NCI-H2227 (cell line): ENCODE measurements around the gene CDC14B.
"Not testable (repeated sequence)": the region's sequence is repeated elsewhere in the genome, so short reads cannot be mapped to it uniquely, and the experiment has no call there.

Source experiments
- DNase-seq: peaks from one replicate; lab custom pipeline; 2025; ENCODE audit not compliant: unreplicated experiment; lab: John Stamatoyannopoulos, UW

Gene CDC14B

DNA sequence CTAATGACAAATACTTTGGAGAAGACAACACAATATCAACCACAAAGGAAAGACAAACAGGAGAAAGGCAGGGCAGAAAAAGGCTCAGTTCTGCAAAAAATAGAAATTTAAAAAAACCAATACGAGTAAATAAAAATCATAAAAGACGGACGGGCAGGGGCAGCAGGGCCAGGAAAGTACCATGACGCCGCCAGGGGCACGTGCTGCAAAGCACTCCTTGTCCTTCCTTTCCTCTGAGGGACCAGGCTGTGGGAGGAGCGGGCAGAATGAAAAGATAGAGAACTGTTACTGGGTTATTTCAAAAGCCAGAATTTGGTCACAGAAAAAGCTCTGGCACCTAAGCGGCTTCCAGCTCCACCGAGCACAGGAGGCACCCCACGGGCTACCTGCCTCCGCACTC is 115.7 kb downstream of the CDC14B start:
- no peak for DNase-seq

DNA sequence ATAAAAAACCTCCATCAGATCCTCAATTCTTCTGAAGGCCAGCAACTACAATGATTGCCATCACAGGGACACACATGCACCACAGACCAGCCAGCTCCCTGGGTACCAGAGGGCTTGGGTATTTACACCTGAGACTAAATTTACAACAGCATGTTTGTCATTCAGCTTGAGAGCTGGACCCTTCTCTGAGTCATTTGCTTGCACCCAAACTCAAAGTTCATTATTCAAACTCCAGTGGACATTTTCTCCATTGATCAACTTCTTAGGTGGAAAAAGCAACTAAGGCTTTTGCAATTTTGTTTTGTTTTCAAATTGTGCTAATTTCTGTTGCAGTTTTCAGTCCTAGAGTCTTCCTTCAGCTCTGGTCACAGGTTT is 116.3 kb downstream of the CDC14B start:
- DNase-seq, result not testable (repeated sequence)

DNA sequence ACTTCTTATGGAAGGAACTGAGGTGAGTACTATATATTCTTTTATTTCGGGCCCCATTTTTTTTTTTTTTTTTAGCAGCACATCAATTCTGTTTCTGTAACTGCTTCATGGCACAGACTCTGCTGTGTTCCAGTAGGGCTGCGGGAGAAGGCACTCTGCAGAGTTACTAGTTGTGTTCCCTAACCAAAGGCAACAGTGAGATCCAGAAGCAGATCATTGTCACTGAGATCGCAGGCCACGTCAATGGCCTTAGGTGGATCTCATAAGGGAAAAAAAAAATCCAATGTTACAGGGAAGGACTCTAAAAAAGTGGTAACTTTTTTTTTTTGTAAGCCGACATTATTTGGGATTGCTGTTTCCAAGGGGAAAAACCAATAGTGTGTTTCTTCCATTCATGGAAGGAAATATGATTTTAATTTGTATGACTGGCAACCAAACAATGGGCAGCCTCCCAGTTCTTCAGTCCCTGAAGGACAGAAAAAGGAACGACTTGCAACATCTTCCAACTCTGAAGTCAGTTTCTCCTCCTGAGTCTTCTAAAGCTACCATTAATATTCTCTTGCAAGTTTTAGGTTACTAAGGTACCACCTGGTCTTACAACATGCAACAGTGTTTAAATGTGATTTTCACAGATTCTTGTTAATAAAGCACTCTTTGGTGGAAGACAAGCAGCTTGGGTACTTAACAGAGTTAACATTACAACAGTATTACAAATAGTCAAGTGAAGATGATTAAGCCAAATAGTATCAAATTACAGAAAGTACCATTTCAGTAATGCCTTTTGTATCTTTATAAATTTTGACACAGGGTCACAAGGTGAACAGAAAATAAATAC is 116.9 kb downstream of the CDC14B start:
- no peak for DNase-seq

DNA sequence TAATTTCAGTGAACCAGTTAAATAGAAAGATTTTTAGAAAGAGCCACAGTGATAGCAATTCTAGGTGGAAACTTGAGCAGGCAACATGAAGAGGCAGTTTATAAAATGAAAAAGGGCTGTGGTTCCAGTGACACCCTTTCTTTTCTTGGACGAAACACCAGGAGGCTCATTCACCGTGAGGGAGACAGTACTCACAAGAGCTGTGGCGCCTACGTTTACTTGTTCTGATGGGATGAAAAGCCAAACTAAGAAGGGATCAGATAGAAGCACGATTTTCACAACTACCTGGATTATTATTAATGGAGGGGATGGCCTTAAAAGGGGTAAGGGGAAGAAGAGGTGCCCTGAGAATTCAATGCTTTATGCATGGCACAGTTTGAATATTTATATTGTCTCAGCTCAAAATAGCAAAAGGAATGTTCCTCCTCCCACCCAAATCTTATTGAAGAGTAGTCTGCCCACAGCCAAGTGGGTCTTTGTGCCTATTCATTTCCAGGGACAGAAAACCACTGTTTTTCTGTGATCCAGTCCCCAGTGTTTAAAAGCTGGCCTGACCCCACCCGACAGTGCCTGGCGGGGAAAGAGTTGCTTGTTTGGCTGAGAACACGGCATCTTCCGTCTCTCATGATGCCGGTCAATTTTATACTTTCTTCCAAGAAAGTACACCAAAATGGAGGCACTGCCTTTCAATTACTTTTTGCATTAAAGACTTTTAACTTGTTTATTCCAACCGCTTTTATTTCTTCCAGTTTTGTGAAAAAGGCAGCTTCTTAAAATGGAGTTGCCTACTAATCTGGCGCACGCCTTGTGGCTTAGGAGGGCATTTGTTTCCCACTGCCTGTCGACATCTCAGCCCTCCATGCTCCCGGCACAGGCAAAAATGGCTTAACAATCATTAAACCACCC is 117.8 kb downstream of the CDC14B start:
- DNase-seq, result no peak

DNA sequence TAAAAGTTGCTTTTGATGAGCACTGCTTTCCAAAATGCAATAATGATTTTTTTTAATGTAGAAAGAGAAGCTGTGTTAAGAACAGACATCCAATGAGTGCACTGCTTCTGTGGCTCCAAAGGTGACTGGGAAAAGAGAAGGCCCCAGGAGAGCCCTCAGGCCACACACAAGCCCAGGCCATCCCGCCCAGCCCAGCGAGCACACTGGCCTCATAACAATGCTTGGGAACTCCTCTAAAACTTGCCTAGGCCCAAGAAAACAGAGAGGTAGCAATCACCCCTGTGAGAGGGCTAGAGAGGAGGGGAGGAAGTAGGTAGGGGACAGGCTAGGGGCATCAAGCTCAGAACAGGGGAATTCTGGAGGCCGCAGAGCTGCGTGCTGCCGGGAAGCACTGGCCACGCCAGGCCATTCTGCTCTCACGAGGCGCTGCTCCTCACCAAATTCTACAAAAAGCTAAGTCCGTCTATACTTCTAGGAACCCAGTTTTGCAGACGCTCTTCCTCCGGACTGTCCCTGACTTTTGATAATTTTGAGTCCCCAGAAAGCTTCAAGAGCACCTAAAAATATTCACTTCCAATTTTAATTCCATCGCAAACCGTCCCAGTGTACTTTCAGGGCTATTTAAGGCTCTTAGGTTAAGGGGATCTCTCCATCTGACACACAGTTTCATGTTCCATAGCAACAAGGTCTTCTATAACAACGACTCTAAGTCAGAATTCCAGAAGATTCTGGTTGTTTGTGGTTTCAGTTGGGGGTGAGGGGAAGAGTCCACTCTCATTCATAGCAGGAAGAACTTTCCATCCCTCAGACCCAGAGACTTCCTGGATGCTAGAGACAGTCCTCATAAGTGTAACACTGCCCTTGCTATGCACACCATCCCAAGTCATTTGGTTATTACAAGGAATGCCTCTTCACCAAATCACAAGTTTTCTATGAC is 118.7 kb downstream of the CDC14B start:
- no peak for DNase-seq

DNA sequence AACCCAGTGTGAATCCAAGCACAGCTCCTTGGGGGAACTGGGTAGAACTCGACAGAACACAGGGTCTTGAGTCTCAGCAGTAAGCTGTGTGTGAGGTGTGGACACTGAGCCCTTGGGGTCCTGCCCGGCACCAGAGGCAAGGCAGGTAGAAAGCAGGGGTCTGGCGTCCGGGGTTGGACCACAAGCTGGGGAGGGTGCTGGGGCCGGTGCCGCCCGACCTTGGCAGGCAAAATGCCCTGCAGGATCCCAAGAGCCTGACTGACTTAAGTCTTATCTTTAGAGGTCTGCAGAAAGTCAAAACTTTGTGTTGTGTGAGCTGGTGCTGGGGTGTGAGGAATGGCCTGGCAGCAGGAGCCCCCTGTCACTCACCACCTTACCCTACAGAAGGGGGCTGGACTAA is 120.4 kb downstream of the CDC14B start:
- no peak for DNase-seq

DNA sequence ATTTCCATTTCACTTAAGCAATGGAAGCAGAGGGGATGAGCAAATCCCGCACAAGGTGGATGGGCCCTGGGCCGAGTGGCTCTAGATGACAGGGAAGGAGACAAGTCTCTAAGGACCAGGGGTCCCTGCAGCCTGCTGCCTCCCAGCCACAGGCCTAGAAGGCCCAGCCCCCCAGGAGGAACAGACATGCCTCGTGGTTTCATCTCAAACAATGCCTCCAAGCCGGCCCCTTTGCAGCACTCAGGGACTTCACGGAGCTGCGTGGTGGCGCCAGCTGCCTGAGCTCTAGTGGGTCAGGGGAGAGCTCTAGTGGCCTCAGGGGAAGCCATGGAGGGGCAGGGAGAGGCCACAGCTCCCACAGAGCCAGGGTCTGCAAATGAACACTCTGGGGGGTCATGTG is 120.8 kb downstream of the CDC14B start:
- no peak for DNase-seq

DNA sequence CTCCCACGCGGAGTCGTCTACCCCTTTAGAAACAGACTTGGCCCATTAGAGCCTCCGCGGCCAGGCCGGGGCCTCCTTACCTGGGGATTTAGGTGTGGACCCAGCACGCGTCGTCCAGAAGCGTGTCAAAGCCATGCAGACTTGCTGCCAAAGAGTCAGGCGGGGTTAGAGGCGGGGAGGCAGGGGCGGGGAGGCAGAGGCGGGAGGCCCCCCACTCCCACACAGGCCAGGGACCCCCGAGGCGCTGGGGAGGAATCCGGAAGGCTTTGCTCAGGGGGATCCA is 122.6 kb downstream of the CDC14B start:
- DNase-seq, result no peak

DNA sequence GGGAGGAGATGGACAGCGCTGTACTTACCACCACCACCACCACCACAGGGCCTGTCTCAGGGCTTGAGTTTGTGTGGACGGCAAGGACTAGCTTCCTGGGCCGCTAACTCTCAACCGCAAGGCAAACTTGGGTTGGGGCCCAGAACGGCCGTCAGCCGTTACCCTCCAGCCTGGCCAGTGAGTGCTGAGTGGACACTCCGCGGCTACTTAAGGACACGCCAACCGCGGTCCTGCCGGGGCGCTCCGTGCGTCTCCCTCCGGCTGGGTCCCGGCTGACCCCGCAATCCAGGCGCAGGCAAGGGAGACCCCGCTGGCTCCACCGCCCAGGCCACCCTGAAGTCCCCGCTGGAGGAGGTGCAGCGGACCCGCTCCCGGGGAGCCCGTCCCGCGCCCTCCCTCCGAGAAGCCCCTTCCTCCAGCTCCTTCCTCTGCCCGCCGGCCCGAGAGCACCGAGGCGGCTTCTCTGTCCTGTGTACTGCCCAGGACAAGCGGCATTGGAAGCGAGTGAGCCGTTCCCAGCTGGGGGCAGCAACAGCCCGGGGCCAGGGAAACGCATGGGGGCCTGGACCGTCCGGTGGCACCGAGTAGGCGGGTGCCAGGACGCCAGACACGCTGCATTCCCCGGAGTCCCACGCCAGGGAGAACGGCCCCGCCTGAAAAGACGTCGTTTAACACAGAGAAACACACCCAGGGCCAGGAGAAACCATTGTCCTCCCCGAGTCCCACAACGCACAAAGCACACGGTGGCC is 123.1 kb downstream of the CDC14B start:
- DNase-seq, result no peak

DNA sequence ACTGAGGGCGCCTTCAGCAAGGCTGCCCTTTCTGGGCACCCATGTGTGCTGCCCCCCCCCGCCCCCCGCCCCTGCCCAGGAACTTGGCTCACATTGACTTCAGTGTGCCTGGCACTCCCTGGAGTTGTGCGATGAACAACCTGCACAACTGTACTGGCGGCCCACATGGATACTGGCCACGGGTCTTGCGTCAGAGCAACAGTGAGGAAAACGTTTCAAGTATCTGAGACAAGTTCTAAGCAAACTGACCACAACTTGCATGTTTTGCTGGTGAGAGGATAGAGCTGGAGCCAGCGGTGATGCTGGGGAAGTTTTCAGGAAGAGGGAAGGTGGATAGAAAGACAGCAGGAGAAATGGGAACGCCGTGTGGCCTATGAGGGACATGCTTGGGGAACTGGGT is 124.3 kb downstream of the CDC14B start:
- no peak for DNase-seq

DNA sequence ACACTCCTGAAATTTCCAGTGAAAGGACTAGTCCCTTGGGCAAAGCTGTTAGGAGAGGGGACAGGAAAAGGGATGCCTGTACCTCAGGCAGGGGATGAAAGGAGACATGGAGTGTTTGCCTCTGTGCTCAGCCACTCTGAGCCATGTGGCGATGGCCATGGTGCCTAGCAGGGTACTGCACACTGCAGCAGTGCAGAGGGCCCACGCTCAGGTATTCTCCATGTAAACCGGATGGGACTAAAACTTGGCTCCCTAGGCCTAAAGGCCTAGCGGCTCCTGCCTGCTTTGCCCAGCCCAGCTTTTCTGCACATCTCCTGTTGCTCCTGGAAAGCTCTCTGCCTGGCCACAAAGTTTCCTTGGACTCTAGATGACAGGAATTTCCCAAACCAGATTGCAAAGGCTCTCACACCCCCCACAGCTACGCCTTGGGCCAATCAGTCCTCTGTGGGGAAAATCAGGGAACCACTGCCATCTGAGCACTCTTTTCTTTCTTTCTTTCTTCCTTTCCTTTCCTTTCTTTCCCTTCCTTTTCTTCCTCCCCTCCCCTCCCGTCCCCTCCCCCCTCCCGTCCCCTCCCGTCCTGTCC is 125.3 kb downstream of the CDC14B start:
- DNase-seq, result no peak

DNA sequence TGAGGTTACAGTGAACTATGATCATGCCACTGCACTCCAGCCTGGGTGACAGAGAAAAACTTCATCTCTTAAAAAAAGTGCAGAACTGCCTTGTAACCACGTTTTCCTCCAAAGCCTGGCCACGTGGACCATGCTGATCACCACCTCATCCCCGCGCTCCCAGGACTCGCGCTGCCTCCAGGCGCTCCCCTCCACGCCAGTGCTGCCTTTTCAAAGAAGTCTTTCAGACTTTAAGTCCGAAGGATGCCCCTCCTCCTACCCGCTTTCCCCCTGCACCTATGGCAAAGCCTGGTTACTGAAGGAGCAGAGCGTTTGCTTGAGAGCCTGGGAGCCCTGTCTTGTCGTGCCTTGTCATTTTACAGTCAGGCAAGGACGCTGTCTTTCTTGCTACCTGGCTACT is 125.9 kb downstream of the CDC14B start:
- no peak for DNase-seq

DNA sequence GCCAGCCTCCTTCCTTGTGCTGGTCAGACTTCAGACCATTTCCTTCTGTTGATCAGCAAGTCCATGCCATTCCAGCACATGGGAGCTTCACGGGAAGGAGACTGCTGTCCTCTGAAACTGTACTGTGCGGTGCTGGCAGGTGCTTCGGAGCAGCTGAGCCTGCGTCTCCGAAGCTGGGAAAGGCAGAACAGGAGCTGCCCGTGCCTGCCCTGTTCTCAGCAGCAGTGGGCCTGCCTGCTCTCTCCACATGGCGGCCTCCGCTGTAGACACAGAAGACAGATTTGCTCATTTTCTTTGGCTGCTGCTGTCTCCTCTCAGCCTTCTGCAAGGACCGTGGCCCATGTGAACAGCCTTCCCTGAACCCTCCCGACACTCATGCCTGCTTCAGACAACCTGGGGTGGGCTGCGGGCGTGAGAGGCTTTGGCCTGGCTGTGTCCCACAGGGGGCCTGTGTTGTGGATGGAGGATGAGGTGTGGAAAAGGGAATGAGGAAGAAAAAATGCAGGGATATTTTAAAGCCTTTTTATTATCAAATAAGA is 126.6 kb downstream of the CDC14B start:
- DNase-seq, result no peak

DNA sequence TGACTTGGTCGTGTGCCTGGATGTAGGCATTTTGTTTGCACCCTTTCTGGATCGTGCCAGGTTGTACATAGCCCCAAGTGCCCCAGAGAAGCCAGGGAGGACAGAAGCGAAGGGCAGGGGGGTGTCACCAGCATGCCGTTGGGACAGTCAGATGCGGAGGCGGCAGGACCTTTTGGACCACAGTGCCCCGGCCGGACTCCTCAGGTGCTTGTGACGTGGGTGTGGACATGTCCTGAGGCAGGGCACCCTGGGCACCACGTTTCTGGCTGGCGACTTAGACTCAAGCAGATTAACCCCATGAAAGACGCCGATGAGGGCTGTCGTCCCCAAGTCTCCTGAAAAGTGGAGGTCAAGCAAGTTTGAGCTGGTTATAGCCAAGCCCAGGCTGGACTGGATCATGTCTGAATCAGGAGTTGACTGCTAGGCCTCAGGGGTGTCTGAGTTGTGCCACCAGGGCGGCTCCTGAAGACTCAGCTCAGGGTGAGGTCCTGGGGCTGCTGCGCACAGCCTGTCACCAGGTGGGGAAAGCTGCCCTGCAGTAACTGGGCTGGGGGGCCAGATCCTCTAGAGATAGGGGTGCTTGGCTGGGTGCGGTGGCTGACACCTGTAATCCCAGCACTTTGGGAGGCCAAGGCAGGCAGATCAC is 127.6 kb downstream of the CDC14B start:
- DNase-seq, result no peak

DNA sequence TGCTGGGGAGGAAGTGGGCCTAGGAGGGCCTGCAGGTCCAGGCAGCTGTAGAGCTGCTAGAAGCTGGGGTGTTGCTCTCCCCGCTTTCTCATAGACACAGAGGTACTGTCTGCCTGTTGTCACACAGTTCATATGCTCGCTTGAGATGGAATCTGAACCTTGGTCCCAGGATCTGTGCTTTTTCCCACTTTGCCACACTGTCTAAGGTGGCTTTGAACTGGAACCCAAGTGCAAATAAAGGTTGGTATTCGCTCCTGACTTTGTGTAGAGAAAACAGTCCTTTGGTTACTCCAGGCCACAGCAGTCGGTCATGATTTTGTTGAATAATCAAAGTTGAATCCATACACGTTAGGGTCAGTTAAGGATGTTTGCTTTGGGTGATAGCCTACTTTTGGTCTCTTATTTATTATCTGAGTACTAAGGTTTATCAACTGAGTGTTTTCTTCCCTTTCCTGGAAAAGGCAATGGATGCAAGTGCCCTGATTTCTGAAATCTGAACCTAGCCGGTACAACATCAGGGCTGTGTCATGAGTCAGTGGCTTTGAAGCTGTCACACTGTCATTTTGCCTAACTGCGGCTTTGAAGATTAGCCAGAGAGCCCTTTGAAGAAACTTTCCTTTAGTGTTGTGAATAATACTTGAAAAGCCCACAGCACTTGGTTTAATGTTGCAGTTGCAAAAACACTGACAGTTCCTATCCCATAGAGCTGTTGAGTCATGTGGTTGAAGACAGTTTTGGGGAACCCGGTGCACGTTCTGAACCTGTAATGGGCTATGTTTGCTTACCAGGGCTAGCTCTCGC is 128.4 kb downstream of the CDC14B start:
- DNase-seq, result no peak

DNA sequence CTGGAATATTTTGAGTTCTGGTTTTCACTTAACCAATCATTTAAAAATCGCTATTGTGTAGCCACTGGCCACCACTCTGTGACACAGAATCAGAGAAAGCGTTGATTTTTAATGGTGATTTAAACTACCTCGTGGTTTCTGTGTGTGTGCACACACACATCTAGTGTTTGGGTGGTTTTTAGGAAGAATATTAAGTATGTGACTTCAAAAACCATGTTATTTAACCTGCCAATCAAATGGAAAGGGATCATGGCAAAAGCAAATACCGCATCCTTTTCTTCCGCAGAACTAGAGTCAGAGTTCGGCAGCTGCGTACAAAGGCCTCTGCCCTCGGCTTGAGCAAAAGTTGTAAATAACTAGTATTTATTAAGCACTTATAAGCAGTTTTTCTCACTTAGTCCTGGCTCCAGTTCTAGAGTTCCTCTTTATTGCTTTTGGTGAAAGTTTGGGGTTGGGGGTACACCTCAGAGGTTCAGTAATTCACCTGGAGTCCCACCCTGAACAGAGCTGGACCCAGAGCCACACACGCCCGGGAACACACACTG is 129.0 kb downstream of the CDC14B start:
- no peak for DNase-seq

DNA sequence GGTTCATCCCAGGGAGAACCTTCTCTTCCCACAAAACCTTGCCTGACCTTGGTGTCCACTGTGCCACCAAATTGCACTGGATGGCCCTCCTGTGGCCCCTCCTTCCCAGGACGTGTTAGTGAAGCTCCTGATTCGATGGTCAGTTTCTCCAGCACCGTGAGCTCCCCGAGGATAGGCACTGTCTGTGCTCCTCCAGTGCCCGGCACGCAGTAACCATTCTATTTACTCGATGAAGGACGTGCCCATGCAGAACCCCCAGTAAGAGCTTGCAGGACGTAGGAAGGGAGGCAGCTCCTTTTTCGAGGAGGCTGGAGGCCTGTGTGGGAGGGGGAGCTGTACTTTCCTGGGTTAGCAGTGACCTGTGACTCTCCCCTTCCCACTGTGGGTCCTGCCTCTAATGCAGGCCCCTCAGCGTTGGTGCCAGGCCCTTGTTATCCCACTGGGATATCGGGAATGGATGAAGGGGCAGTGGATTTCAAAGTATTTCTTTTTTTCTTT is 130.1 kb downstream of the CDC14B start:
- no peak for DNase-seq

DNA sequence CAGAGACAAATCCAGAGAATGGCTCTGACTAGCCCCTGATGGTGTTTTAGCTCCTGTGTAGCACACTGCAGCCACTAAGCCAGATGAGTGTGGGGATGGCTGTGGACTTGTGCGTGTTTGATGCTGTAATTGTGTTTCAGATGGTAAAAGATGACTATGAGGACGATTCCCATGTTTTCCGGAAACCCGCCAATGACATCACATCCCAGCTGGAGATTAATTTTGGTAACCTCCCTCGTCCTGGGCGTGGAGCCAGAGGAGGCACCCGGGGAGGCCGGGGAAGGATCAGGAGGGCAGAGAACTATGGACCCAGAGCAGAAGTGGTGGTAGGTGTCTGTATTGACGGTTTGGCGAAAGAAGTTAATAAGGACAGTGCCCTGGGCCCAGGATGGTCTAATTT is 131.7 kb downstream of the CDC14B start:
- DNase-seq, result no peak
